ENCODE results near the gene CPB2. TPM values are rescaled to one million over a fixed set of nuclear protein-coding genes. Genes with fewer than 3 reads are reported as not detected.

The CPB2 gene
- total and polyA plus RNA-seq, 7 donors = not detected

DNA sequence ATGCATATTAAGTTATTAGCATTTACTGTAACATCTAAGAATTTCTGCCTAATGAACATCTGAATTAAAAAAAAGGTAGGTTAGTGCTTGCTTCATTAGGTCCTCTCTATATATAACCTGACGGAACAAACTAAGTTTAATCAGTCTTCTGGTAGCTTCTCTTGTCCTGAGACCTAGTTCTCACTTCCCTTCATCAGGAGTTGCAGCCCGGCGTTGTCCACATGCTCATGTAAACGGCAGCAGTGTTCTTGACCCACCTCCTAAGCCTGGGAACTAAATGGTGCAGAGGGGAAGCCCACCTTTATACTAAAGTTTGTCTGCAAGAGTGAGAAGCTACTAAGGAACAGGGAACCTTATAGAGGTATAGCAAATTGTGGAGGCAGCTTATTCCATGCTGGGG, 31.9 kb upstream of the CPB2 start:
- H3K27ac ChIP-seq = no peak overlapping the region
- no peak for DNase-seq
- no peak for ATAC-seq
- TF ChIP-seq, protein P1, sequence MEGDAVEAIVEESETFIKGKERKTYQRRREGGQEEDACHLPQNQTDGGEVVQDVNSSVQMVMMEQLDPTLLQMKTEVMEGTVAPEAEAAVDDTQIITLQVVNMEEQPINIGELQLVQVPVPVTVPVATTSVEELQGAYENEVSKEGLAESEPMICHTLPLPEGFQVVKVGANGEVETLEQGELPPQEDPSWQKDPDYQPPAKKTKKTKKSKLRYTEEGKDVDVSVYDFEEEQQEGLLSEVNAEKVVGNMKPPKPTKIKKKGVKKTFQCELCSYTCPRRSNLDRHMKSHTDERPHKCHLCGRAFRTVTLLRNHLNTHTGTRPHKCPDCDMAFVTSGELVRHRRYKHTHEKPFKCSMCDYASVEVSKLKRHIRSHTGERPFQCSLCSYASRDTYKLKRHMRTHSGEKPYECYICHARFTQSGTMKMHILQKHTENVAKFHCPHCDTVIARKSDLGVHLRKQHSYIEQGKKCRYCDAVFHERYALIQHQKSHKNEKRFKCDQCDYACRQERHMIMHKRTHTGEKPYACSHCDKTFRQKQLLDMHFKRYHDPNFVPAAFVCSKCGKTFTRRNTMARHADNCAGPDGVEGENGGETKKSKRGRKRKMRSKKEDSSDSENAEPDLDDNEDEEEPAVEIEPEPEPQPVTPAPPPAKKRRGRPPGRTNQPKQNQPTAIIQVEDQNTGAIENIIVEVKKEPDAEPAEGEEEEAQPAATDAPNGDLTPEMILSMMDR (IDR thresholded peaks at IDR 0.05) = no peak
- H3K27me3 ChIP-seq (ENCODE audit: insufficient read depth in 3 of 3, low read length in 2 of 3) = peaks cover 1 to 4% (median 2%) of the 10 kb centered on the region in 3 donors
- no peak overlapping the region for H3K4me3 ChIP-seq
- WGBS, 3 donors = 76 to 82% (median 76%) methylated on average over 4 of the region's 4 CpGs
- H3K4me1 ChIP-seq = no peaks in the 10 kb centered on the region
- intact Hi-C loops (cut with DNase I) = no loop called here
- no peaks in the 10 kb centered on the region for H3K36me3 ChIP-seq (ENCODE audit: insufficient read depth in 1 of 2, low read depth in 1 of 2)
- H3K9me3 ChIP-seq = no peaks in the 10 kb centered on the region

DNA sequence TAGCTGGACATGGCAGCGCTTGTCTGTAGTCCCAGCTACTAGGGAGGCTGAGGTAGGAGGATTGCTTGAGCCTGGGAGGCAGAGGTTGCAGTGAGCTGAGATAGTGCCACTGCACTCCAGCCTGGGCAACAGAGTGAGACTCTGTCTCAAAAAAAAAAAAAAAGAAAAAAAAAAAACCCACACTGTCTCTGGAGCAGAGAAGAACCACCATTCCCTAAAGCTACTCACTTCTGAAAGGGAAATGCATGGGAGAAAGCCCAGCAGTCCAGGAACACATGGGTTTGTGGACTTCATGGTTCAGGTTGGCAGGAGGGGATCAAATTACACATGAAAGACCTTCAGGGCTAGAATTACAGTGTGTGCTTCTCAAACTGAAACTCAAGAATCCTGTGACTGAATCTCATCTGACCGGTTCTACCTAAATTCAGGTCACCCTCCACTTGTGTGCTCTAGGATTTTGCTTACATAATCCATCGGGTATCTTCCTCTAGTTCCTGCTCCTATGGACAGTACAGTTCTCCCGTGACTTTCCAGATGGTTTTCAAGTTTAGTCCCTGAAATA, 30.2 kb upstream of the CPB2 start:
- Histone ChIP-seq H3K9me3 (no peaks in the 10 kb centered on the region), H3K27ac (no peak overlapping the region), H3K4me1 (no peaks in the 10 kb centered on the region), H3K36me3 (ENCODE audit: insufficient read depth in 1 of 2, low read depth in 1 of 2) (no peaks in the 10 kb centered on the region), H3K27me3 (ENCODE audit: insufficient read depth in 3 of 3, low read length in 2 of 3) (peaks cover 1 to 2% (median 1%) of the 10 kb centered on the region in 3 donors), H3K4me3 (no peak overlapping the region)
- TF ChIP-seq, protein P1 (IDR thresholded peaks at IDR 0.05) = no peak
- DNase-seq (no peak), ATAC-seq (peak in 1 of 4 donors; percentile 37)
- intact Hi-C loops (cut with DNase I) = no loop called here
- 36 to 38% (median 37%) methylated on average over 4 of the region's 4 CpGs for WGBS, 3 donors

DNA sequence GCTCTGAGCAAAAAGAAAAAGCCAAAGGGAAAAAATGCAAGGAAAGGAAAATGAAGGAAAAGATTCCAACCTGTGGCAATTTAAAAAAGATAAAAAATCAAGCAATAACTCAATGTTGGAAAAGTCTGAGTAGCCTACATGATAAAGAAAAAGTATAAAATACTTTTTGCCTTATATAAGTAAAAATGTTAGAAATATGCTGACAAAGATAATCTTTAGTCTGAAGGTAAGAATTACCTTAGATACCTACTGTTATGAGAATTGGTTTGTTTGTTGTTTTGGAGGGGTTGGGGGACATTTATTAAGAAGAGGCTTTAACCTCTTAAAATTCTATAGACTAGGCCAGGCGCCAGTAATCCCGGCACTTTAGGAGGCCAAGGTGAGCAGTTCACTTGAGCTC, 29.7 kb upstream of the CPB2 start:
- no peaks in the 10 kb centered on the region for H3K36me3 ChIP-seq (ENCODE audit: insufficient read depth in 1 of 2, low read depth in 1 of 2)
- 77 to 88% (median 86%) methylated on average over 2 of the region's 2 CpGs for WGBS, 3 donors
- TF ChIP-seq, protein P1 (IDR thresholded peaks at IDR 0.05) = no peak
- intact Hi-C loops (cut with DNase I) = no loop called here
- H3K27me3 ChIP-seq (ENCODE audit: insufficient read depth in 3 of 3, low read length in 2 of 3) = peaks cover 0 to 1% (median 0%) of the 10 kb centered on the region in 3 donors
- ATAC-seq (no peak), DNase-seq (no peak)
- no peak overlapping the region for H3K4me3 ChIP-seq
- no peaks in the 10 kb centered on the region for H3K9me3 ChIP-seq
- no peak overlapping the region for H3K27ac ChIP-seq
- H3K4me1 ChIP-seq = no peaks in the 10 kb centered on the region

DNA sequence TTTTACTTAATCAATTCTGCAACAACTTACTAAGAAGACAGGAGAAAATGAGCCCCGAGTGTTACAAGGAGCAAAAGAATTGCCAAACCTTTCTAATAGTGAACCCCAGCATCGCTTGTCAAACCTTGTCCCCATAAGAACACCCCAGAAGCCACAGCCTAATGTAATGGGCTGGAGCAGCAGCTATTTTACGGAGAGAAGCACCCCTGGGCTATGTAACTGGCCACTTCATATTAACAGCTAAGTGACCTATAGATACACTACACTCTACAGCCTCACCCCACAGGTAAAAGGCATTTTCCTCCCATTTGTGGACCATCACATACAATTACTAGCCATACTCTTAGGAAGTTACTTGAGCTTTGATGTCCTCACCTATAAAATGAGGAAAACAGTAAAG, 27.3 kb upstream of the CPB2 start:
- DNase-seq = no peak
- 85 to 92% (median 86%) methylated on average over 3 of the region's 3 CpGs for WGBS, 3 donors
- intact Hi-C loops (cut with DNase I) = no loop called here
- Histone ChIP-seq H3K4me3 (no peak overlapping the region), H3K9me3 (no peaks in the 10 kb centered on the region), H3K36me3 (ENCODE audit: insufficient read depth in 1 of 2, low read depth in 1 of 2) (no peaks in the 10 kb centered on the region), H3K4me1 (no peaks in the 10 kb centered on the region), H3K27me3 (ENCODE audit: insufficient read depth in 3 of 3, low read length in 2 of 3) (peaks cover 0 to 1% (median 0%) of the 10 kb centered on the region in 3 donors), H3K27ac (no peak overlapping the region)
- no peak for ATAC-seq
- TF ChIP-seq, protein P1 (IDR thresholded peaks at IDR 0.05) = no peak

DNA sequence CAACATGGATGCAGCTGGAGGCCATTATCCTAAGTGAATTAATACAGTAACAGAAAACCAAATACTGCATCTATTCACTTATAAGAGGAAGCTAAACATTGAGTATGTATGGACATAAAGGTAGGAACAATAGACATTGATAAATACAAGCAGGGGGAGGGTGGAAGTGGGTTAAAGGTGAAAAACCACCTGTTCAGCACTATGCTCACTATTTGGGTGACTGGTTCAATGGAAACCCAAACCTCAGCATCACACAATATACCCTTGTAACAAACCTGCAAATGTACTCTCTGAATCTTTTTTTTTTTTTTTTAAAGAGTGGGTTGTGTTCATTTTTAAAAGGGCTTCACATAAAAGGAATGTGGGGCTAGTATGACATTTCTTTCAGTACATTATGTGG, 26.9 kb upstream of the CPB2 start:
- Histone ChIP-seq H3K4me1 (no peaks in the 10 kb centered on the region), H3K27ac (no peak overlapping the region), H3K9me3 (no peaks in the 10 kb centered on the region), H3K36me3 (ENCODE audit: insufficient read depth in 1 of 2, low read depth in 1 of 2) (no peaks in the 10 kb centered on the region), H3K27me3 (ENCODE audit: insufficient read depth in 3 of 3, low read length in 2 of 3) (peaks cover 0 to 1% (median 0%) of the 10 kb centered on the region in 3 donors), H3K4me3 (no peak overlapping the region)
- DNase-seq (no peak), ATAC-seq (no peak)
- TF ChIP-seq, protein P1 (IDR thresholded peaks at IDR 0.05) = no peak
- intact Hi-C loops (cut with DNase I) = no loop called here
